ENCODE data around the gene LACTBL1.

The LACTBL1 gene

GRCh38 chr1:22913421-22914141 lies 59.1 kb downstream of the LACTBL1 start:
- DNase-seq (ENCODE audit: low spot score): no peak

DNA sequence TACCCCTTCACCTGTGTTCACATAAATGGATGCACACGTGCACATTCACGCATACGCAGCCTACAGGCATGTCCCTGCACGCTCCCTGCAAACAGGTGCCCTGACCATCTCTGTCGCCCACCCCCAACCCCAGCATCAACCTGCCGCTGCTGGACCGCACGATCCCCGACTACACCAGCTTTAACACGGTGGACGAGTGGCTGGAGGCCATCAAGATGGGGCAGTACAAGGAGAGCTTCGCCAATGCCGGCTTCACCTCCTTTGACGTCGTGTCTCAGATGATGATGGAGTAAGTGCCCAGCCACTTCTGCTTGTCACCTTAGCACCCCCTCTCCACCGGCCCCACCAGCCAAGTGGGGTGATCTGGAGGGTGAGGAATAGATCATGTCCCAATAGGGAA lies 60.4 kb downstream of the LACTBL1 start:
- DNase-seq (ENCODE audit: low spot score): no peak

GRCh38 chr1:22910986-22911651 lies 61.5 kb downstream of the LACTBL1 start:
- no peak for DNase-seq (ENCODE audit: low spot score)

DNA sequence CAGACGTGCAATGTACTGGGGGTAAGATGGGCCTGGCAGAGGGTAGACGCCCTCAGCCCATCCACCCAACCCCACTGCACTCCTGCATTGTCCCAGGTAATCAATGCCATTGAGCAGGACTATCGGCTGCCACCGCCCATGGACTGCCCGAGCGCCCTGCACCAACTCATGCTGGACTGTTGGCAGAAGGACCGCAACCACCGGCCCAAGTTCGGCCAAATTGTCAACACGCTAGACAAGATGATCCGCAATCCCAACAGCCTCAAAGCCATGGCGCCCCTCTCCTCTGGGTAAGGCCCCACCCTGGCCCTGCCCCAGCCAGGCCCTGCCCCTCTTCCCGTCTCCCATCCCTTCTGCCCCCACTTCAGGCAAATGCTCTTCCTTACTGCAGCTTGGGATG lies 62.4 kb downstream of the LACTBL1 start:
- no peak for DNase-seq (ENCODE audit: low spot score)

- no peak for DNase-seq (ENCODE audit: low spot score)
Measured at GRCh38 chr1:22908880-22909426, 63.7 kb downstream of the LACTBL1 start.

- DNase-seq (ENCODE audit: low spot score): no peak
Measured at GRCh38 chr1:22907528-22907927, 65.1 kb downstream of the LACTBL1 start.

GRCh38 chr1:22906968-22907367 lies 65.7 kb downstream of the LACTBL1 start:
- no peak for DNase-seq (ENCODE audit: low spot score)

DNA sequence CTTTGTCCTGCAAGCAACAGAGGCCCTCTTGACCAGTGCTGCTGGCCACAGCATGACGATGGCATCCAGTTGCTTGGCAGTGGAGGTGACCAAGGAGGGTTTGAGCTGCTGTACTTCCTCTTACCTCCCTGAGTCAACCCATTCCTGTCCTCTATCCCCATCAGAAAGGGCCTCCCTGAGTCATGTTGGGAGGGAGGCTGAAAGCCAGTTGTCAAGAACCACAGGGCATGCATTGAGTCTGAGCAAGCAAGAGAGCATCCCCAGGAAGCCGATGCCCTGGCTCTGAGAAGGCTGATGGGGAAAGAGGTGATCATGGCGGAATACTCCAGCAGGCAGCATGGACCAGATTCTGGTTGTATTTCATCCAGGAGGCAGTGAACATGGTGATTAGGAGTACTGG lies 69.6 kb downstream of the LACTBL1 start:
- DNase-seq (ENCODE audit: low spot score): no peak
